NCI-H2227 (cell line): ENCODE data around the gene SRGAP3.
A peak's percentile ranks its signal among the peaks of the same experiment; 100 is the strongest.

Experiments
- DNase-seq: peaks from one replicate; lab custom pipeline; 2025; ENCODE audit not compliant: unreplicated experiment; lab: John Stamatoyannopoulos, UW

SRGAP3 gene

DNA sequence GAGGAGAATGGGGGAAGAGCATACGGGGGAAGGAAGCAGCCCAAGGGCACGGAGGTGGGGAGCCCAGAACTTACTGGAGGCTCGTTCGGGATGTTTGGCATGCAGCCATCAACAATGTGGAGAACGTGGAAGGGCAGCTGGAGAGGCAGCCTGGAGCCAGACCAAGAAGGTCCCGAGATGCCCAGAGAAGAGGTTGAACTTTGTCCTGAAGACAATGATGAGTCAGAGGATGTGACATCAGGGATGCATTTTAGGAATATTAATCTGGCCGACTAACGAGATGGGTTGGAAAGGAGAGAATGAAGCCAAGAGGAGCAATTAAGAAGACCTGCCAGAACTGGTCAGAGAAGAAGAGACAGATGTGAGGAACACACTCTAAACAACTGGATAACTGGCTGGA lies 98.2 kb downstream of the SRGAP3 start:
- no peak for DNase-seq

DNA sequence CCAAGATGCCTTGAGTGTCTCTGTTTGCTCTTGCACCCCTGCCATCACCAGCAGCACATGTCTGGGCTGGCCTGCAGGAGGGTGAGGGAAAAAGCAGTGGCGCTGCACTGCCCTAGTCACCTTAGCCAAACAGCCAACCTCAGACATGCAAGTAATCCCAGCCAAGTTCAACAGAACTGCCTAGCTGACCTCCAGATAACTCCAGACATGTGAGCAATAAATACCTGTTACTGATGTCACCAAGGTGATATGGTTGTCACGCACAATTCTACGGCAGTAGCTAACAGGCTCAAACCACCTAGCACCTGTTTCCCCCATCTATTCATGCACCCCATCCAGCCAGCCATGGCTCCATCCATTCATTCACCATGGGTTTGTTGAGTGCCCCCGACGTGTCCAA lies 99.9 kb downstream of the SRGAP3 start:
- DNase-seq: no peak

DNA sequence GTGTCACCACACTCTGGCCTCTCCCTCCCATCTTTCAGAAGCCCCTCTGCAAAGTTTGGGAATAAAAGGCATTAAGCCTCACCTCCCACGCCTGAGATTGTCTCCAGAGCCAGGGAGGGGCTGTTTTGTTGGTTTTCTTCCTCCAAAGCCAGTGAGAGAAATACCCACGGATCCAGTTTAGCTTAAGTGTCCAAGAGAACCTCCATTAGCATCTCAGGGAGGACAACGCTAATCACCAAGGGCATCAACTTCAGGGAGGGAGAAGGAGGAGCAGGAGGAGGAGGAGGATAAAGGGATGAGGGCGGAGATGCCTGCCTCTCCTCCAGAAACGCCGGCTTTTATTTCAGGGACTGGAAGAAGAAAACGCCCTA lies 101.6 kb downstream of the SRGAP3 start:
- no peak for DNase-seq

DNA sequence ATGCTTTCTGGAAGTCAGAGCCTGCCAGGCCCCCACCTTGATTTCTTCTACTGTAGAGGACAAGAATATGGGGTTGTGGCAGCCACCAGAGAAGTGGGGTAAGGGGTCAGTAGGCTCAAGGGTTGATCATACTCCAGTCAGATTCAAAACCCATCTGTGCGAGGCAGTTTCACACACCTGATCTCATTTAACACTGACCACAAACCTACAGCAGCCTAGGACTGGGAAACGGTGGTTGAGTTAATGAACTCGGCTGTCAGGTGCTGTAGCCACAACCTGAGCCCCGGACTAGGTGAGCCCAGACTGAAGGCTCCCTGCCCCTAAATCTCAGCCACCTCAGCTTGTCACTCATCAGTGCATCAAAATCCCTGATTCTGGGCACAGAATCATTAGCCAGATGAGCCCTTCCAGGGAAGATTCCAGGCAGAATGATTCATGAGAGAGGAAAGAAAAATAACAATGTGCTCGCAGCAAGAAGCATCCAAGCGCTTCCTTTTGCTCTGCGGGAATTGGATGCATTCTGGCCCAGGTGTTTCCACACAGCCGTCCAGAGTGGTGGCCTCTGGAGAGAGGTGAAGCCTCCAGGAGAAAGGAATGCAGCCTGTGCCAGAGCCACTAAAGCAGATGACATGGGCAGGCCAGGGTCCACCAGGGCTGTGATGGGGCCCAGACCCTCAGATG lies 102.1 kb downstream of the SRGAP3 start:
- peak; percentile 2 for DNase-seq

DNA sequence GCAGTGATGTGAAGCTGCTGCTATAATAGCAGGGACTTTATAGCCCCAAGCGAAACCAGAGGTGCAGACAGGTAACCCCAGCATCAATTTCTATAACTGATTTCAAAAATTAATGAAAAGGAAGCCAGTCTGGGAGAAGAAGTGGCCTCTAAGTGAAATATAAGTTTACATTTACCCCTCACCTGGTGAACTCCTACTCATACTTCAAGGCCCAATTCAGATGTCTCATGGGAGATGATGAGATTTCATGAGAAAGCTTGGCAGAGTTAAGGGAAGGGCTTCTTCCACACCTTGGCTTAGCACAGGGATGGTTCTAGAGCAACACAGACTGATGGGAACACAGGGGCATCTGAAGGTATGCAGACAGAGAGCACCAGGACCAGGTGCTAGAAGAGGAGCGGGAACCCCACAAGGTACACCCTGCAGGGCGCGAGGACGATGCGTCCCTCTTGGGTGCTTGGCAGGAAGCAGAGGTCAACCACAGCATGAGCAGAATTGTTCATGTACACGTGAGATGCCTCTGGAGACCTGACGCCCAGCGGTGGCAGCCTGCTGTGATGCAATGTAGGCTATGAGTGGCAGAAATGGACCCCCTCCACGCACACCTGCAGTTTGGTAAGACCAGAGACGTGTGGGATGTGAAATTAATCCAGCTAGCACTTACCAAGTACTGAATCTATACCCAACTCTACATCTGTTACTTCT lies 102.9 kb downstream of the SRGAP3 start:
- no peak for DNase-seq

DNA sequence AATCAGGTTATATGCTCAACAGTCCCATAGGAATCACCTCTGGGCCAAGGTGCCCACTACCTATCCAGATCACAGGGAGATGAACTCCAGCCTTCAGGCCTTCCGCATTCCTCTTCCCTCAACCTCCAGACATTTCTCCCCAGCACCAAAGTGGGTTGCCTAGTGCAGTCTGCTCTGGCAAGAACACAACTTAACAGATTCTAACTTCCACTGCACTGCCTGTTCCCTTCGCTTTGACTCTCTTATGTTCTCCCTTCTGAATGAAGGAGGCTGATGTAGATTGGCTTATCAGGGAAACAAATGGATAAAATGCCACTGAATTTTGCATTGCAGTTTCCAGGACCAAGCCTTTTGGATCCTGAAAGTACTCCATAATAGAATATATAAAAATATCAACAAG lies 106.3 kb downstream of the SRGAP3 start:
- DNase-seq: no peak

DNA sequence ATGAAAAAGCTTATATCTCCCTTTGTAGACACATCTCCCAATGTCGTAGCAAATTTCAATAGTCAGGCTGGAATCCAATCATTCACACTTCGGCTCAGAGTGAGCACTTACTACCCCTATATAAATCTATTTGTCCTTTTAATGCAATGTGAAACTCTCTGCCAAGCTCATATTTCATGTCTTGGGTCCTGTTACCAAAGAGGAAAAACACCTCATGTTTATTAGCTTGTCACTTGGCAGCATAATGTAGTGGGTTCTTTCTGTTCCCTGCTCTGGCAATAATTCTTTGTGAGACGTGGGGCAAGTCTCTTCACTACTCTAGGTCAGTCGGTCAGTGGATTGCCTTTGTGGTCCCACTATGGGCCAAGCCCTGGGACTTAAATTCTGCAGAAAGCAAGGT lies 107.1 kb downstream of the SRGAP3 start:
- DNase-seq: no peak

DNA sequence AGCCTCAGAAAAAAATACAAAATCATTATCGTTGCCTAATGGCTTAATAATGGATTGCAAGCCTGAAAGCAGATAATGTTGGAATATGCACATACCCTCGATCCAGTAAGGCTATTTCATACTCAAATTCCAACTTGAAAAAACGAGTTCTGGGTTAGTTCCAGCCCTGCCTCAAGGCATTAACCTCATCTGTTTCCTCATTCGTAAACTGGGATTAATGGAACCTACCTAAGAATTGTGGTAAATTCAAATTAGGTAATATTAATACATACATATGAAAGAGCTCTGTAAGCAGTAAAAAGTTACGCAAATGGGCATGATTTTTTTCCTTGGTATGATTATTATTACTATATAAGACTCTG lies 107.5 kb downstream of the SRGAP3 start:
- DNase-seq: no peak

DNA sequence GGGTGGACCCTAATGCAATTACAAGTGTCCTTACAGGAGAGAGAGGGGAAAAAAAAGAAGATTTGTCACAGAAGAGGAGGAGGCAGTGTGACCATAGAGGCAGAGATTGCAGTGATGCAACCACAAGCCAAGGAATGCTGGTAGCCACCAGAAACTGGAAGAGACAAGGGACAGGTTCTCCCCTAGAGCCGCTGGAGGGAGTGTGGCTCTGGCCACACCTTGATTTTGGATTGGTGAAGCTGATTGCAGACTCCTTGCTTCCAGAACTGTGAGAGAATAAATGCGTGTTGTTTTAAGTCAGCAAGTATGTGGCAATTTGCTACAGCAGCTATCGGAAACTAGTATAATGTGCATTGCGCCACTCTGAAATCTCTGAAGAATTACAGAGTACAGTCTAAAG lies 110.1 kb downstream of the SRGAP3 start:
- no peak for DNase-seq

DNA sequence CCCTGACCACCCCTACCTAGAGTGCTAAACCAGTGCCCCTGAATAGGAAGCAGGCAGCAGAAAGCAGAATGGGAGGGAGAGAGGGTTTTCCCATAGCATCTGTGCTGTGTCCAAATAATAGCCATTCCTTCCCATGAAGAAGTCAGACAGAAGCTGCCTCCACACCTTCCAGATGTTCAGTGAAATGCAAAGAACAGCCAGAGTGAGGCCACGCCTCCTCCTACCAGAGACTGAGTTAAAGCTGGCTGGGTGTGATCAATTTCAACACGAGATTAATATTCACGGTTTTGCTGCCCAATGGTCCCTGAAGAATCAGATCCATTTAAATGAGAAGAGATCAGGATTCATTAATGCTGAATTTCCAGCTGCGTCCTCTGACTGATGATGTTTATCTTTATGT lies 111.8 kb downstream of the SRGAP3 start:
- DNase-seq: no peak

DNA sequence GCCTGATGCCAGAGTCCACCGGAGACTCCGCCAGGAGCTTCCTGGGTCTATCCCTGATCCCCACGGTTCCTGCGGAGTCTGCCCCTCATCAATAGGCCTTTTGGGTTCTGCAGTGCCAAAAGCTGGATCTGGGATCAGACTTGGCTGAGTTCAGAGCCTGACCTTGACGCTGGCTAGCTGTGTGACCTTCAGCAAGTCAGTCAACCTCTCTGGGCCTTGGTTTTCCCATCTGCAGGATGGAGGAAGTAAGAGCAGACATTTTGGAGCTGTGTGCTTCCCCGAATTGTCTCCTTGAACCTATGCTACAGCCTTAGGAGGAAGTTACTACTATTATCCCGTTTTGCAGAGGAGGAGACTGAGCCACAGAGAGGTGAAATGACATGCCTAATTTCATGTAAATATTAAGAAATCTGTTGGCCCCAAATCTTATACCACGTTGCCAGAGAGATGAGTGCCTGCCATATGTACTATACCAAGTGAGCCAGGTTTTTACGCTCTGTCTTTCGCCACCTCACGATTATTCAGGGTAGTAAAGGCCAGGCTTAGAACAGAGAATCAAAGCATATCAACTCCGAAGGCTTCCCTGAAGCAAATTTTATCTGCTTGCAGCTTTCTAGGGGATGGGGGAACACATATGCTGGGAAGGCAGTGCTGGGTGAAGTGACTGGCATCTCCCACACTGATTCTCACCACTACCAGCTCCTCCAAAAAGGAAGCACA lies 112.5 kb downstream of the SRGAP3 start:
- no peak for DNase-seq

DNA sequence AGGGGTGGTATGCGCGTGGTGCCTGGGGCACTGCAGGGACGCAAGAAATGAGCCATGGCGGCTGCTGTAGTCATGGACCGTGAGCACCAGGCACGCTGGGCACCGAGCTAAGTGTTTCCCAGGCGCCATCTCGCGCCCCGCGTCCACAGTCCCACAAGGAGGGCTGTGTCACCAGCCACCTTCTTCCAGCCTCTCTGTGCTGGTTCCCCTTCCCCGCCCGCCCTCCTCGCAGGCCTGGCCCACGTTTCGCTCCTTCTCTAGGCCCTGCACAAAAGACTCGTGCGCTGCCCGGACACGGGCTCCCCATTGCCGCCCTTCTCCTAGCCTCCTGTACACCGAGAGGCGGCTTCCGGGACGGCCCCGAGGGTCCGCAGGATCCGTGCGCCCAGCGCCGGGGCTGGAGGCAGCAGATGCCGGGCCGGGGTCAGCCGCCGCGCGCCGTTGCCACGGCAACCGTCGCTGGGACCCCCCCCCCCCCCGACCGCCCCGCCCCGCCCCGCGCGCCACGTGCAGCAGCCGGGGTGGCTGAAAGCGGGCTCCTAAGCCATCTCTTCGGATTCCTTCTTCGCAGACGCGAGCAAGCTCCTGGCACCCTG lies 113.4 kb downstream of the SRGAP3 start:
- no peak for DNase-seq

DNA sequence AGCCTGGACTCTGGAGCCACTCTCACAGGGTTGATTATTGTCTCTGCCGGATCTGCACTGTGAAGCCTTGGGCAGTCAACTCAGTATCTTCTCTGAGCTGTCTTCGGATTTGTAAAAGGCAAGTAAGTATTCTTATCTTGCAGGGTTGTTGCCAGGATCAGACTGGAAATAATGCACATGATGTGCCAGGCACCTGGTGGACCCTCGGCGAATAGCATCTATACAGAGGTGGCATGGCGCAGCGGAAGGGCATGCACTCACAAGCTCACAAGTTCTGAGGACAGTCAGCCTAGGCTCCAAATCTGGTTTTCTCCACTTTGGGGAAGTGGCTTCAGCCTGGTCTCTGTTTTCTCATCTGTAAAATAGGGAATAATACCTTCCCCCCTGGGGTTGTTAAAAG lies 113.9 kb downstream of the SRGAP3 start:
- no peak for DNase-seq

DNA sequence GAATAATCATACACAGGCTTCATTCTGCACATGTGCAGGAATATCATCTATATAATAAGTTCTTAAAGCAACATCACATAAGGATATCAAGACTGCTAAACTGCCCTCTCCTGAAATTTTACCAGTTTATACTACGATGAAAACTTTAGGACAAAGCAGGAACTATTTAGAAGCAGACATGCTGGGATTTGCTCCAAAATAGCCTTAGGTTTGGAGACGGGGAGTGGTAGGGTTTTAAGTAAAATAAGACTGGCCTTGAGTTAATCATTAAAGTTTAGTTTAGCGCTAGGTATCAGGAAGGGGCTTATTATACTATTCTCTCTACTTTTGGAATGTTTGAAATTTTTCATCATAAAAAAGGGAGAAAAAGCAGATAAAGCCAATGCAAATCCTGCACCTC lies 115.8 kb downstream of the SRGAP3 start:
- no peak for DNase-seq

DNA sequence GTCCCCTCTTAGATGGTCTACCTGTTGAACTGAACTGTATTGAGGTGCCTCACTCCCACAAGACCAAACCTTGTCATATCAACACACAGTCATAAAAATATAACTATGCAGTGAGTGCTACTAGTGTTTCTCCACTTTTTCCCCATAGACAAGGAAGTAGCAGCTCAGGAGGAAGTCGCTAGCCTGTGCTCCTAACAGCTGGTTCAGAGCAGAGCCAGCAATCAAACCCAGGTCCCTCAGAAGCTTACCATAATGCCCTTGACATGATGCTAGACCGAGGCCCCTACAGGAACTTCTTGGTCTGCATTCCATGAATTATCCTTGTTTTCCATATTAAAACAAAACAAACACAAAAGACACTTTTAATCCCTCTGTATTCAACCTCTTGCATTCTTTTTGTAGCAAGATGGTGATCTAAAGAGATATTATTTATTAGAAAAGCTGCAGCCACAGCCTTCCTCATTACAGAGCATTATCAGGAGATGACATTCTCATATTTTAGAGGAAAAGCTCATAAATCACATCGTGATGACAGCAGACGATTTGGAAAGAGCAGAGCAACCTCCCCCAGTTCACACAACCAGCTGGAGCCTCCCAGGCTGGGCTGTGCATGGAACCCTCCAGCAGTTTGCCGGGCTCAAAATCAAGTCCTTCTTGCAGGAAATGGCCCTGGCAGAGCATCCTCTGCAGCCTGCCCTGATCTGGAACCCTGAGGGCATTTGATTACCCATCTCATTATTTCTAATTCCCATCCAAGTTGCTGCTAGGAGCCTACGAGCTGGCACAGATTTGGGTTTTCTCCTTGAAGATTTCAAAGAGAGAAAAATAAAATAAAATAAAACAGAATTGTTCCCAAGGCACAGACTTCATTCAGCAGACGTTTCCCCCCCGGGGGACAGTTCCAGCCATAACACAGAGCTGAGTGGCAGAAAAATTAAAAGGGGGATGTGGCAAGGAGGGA lies 118.8 kb downstream of the SRGAP3 start:
- DNase-seq: peak; percentile 81

DNA sequence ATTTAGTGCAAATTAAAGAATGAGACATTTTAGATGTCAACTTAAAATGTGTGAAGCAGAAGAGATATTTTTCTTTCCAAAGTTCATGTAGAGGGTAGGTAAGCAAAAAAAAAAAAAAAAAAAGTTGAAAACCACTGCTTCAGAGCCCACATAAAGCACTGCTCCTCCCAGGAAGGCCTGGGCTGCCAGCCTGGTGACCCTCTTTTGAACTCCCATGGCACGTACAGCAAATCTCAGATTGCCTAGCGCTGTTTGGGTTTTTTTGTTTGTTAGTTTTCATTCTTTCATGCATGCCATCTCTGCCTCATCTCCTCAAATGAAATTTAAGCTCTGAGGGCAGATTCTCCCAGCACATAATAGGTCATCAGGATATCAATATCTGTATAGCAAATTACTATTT lies 120.1 kb downstream of the SRGAP3 start:
- DNase-seq: no peak

DNA sequence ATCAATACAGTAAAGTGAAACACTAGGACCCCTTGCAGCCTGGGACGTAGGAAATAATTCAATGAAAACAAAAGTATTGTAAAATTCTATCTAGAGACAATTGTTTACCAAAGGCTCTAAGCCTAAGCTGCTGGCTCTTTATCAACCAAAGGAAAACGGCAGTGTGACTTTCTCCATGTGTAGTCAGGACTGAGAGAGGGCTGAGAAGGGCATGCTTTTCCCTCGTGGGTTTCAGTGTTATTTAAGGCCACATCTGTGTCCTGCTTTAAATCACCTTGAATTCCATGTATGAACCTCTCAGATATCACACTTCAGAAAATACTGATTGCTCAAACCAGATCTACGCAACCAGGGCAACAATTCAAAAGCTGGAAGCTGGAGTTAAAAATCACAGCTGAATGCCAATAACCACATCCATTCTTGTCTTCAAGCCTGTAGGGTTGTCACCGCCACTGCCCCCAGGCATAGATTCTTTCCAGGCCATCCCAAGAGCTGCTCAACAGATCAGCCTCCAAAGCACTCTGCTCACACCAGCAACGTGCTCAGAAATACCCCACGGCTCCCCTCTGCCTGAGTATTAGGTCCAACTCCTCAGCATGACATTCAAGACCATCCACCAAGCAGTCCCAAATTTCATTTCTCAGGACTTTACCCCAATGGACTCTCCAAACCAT lies 124.0 kb downstream of the SRGAP3 start:
- no peak for DNase-seq

DNA sequence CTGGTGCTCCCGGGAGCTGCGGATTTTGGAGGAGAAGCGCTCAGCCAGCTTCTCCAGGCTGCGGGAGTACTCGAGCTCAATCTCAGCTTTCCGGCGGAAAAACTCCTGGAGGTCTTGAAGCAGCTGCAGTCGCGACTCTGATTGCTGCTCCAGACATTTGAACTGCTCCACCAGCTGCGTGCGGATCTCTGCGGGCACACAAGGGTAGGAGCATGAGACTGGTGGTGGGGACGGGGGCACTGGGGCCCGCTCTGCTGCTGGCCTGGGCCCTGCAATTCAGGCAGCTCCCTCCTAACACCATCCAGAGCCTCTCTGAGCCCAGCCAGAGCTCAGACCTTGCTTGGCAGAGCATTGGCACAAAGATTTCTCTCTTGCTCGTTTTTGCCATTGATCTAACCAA lies 124.7 kb downstream of the SRGAP3 start:
- DNase-seq: no peak

DNA sequence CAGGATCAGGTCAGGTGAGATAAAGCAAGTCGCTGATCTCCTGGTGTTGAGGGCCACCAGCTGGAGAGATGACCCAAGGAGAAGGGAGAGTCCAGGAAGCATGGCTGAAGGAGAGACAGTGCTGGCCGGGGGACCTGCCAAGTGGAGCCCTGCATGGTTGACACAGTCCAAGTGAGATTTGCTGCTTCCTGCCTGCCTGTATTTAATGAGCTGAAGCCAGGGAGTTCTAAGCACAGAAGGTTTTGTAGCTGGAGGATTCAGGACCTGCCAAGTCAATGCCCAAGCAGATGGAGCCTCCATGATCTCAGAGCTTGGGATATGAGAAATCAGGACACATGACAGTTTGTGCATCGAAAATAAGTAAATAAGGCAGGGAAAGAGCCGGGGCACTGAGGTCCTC lies 125.6 kb downstream of the SRGAP3 start:
- DNase-seq: no peak

DNA sequence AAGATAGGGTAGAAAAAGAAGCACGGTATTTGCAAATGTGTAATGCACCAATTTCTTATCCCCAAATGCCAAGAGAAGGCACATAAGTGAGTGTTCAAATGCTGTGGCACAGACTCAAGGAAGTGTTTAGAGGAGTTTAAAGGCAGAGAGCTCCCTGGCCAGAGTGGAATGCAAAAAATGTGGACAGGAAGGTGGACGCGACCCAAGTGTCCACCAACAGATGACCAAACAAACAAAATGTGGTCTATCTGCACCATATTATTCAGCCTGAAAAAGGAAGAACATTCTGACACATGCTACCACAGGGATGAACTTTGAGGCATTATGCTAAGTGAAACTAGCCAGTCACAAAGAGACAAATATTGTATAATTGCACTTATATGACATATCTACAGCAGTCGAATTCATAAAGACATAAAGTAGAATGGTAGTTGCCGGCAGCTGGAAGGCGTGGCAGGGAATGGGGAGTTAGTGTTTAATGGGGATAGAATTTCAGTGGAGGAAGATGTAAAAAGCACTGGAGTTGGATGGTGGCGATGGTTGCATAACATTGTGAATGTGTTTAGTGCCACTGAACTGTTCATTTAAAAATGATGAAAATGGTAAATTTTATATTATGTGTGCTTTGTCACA lies 126.6 kb downstream of the SRGAP3 start:
- no peak for DNase-seq
